Measurements from ENCODE around the gene TSPYL2.

TSPYL2 gene

DNA sequence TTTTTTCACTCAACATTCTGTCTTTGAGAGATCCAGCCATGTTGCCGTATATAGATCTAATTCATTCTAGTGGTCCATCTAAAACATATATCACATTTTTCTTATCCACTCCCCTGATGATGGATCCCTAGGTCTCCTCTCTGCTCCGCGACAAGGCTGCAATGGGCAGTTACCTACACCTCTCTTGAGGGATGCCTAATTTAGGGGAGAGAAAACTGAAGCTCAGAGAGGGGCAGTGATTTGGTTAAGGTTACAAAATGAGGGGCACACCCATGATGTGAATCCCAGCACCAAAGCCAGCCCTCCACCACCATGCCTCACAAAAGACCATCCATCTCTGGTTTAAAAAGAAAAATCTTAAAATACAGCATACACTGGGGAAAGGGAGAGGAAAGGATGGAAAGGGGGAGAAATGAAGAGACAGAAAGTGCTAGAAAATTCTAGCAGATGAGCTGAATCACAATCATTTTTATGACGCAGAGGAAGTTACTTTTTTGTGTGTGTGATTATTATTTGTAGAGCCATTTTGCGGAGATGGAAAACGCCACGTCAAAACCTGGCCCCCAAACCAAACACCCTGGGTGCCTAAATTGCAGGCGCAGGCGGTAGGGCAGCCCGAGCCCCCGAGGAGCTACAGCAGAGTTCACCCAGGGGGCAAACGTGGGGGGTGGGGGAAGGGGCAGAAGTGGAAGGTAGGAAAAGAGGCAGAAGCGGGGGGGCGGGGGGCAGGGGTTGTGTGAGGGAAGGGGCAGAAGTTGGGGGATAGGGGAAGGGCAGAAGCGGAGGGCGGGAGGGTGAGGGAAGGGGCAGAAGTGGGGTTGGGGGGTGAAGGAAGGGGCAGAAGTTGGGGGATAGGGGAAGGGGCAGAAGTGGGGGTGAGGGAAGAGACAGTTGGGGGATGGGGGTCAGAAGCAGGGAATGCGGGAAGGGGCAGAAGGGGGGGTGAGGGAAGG, 1.3 kb upstream of the TSPYL2 start:
- DNase-seq = no peak

DNA sequence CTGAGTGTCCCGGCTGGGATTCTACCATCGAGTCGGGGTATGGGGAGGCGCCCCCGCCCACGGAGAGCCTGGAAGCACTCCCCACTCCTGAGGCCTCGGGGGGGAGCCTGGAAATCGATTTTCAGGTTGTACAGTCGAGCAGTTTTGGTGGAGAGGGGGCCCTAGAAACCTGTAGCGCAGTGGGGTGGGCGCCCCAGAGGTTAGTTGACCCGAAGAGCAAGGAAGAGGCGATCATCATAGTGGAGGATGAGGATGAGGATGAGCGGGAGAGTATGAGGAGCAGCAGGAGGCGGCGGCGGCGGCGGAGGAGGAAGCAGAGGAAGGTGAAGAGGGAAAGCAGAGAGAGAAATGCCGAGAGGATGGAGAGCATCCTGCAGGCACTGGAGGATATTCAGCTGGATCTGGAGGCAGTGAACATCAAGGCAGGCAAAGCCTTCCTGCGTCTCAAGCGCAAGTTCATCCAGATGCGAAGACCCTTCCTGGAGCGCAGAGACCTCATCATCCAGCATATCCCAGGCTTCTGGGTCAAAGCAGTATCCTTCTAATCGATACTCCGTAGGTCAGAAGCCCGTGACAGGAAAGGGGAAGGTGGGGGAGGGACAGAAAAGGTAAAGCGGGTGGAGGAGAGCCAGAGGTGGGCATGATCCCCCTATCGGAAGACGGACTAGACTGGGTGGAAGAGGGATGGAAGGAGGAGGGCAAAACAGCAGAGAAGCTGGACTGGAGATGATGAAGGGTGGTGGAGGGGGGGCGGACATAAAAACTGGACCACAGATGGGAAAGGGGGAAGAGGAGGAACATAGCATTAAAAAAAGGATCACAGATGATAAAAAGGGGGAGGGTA, 828 bp downstream of the TSPYL2 start:
- no peak for DNase-seq

DNA sequence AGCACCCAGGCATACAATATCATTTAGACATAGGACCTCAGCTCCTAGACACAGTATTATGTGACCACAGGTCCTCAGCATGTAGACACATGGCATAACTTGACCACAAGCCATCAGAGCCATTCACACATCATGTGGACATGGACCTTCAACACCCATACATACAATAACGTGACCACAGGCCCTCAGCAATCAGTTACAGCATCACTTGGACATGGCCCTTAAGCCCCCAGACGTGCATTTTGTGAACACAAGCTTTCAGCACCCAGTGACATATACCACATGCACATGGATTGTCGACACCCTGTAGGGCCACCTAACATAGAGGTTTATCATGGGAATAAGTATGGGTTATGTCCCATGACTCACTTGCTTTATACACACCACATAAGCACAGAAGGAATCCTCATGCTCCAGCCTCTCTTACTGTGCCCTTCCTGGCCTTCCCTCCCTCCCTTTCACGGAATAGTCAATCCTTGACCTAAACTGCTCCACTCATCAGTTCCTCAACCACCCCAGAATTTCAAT, 1.9 kb downstream of the TSPYL2 start:
- DNase-seq = no peak

DNA sequence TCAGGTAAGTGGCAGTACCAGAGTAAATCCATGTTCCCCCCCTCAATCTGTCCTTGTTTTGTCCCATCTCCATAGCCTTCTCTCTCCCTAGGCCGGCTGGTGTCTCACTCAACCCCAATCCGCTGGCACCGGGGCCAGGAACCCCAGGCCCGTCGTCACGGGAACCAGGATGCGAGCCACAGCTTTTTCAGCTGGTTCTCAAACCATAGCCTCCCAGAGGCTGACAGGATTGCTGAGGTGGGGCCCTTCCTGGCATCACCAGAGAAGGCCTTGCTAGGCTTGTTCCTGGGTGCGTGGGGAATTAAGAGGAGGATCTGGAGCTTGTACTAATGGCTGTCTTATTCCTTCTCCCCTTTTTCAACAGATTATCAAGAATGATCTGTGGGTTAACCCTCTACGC, 2.7 kb downstream of the TSPYL2 start:
- DNase-seq = no peak

DNA sequence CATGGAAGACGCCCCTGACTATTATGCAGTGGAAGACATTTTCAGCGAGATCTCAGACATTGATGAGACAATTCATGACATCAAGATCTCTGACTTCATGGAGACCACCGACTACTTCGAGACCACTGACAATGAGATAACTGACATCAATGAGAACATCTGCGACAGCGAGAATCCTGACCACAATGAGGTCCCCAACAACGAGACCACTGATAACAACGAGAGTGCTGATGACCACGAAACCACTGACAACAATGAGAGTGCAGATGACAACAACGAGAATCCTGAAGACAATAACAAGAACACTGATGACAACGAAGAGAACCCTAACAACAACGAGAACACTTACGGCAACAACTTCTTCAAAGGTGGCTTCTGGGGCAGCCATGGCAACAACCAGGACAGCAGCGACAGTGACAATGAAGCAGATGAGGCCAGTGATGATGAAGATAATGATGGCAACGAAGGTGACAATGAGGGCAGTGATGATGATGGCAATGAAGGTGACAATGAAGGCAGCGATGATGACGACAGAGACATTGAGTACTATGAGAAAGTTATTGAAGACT, 3.6 kb downstream of the TSPYL2 start:
- peak; percentile 7 for DNase-seq

DNA sequence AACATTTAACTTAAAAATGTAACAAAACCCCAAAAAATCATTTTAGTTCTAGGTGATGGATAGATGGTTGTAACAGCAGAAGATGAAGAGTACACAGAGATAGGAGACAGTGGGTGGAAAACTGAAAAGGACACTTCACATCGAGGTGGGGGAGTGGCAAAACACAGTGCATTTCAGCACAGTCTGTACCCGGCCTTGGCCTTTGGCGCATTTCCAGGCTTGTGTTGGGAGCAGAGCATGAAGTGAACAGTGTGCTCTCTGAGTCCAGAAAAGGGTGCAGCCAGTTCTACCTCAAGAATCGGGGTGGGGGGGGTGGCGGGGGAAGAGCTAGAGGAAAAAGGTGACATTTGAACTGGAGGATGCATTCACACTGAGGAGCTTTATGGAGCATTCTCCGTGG, 4.3 kb downstream of the TSPYL2 start:
- DNase-seq = peak; percentile 26

DNA sequence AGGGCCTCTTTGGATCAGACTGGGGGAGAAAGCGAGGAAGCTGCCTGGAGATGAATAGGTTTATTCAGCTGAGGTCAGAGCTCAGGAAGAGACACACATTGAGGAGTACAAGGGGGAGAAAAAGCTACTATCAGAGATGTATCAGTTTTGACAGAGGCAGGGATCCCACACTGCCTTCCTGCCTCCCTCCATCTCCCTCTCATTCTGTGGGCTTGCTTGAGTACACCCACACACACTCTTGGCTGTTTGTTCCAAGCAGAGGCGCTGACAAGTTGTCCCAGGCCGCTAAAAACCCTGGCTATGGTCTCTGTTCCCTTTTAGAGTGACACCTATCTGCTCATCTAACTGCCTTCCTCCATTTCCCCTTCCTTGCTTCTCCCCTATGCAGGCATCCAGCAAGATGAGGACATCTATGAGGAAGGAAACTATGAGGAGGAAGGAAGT, 5.2 kb downstream of the TSPYL2 start:
- DNase-seq = no peak

DNA sequence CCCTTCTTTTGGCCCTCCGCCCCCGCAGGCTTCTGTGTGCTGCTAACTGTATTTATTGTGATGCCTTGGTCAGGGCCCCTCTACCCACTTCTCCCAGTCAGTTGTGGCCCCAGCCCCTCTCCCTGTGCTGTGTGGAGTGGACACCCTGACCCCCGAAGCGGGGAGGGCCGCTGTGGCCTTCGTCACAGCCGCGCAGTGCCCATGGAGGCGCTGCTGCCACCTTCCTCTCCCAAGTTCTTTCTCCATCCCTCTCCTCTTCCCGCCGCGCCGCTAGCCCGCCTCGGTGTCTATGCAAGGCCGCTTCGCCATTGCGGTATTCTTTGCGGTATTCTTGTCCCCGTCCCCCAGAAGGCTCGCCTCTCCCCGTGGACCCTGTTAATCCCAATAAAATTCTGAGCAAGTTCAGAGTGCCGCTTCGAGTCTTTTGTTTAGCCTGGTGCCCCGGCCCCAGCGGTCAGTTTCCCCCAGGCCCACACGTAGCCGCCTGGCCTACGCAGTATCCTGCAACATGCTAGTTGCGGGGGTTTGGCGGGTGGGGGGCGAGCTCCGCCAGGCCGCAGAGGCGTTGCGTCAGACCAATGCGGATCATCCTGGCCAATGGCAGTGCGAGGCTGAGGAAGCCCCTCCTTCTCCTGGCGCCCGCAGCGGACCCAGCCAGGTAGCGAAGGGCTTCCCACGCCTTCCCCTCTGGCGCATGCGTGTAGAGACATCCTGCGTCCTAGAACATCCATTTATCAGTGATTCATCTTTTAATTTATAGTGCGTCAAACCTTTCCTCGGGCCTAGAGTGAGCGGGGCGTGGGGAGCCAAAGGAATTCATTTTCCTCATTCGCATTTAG, 6.2 kb downstream of the TSPYL2 start:
- peak; percentile 55 for DNase-seq

DNA sequence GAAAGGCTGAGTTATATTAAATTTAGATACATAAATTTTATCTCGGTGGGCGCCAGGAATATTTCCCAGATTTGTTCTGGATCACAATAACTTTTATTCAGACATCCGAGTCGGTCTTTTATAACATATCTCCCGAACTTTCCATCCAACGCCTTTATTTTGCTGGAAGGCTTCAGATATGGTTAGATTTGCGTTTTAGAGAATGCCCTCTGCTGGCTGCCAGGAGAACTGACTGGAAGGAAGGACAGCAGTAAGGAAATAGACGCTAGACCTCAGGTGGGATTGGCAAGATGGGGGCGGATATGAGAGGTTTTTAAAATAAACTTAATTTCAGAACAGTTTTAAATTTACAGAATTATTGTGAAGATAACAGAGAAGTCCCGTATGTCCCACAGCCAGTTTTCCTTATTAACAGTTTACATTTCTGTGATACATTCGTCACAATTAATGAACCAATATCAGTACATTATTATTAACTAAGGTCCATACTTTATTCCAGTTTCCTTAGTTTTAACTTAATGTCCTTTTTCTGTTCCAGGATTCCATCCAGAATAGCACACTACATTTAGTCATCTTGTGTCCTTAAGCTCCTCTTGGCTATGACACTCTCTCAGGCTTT, 7.2 kb downstream of the TSPYL2 start:
- peak; percentile 64 for DNase-seq

DNA sequence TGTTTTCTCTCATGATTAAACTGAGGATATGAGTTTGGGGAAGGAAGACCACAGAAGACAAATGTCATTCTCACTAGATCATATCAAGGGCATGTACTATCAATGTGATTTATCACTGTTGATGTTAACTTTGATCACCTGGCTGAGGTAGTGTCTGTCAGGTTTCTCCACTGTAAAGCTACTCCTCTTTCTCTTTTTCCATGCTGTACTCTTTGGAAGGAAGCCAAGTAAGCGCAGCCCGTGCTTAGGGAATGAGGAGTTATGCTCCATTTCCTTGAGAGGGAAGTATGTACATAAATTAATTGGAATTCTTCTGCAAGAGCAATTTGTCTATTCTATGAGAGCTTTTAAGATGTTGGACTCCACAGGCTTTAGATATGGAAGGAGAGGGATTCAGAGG, 7.8 kb downstream of the TSPYL2 start:
- DNase-seq = no peak

DNA sequence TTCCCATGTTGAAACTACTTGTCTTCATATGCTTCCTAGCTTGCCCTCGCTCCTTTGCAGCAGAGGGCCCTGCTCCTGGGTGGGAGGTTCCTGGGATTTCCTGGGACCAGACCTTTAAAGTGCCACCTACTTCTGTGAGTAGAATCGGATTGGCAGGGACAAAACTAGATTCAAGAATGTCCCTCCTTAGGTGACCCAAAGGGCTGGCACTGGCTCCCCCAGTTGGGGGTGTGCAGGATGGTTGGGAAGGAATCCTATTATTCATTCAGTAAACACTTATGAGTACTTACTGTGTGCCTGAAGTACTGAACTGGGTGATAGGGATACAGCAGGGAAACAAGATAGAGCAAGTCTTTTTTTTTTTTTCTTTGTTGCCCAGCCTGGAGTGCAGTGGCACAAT, 9.2 kb downstream of the TSPYL2 start:
- no peak for DNase-seq

DNA sequence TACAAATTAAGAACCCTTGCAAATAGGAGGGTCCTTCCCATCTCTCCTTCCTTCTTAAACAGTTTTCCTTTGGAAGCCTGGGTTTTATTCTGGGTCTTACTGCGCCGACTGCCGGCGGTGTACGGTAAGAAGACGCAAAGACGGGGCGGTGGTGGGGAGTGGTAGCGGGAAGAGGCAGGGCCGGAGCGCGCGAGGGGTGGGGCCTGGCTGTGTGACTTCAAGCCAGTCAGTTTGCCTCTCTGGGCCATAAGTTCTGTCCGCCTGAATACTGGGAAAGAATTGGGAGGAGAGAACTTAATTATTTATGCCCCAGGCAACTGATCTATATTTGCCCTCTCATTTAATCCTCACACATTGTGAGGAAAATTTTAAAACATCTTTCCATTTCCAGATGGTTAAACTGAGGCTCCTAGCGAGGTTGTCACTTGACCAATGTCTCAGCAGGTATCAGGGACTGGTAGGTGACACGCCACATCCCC, 11.0 kb downstream of the TSPYL2 start:
- peak; percentile 80 for DNase-seq

DNA sequence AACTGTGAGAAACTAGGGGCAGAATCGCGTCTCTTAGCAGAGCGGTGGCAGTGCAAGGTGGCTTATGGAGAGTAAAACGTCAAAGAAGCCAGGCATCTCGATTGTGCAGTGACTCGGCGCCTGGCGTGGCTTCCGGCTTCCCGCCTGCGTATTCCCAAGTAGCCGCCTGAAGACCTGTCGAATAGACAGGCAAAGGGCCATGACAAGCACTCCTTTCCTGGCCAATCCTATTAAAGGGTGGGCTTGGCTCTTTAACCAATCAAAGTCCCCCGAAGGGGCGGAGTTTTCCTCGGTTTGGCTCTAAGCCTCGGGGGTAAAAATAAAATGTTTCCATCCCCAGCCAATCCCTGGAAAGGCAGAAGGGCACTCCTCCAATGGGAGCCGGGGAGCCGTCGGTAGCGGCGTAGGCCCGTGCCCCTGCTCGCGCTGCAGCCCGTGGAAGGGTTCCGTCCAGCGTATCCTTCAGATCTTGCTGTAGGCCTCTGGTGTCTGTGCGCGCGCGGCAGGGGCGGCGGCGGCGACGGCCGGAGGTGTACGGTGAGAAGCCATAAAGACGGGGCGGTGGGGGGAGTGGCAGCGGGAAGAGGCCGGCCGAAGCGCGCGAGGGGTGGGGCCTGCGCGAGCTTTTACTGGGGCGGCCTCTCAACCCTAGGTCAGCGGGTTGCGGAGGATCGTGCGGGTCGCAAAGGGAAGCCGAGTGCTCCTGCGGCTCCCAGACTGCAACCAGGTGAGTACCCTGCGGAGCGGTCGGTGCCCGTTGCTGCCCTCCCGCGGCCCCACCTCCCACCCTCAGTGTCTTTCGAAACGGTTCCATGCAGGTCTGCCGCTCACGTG, 11.8 kb downstream of the TSPYL2 start, which contains the start of gene KANTR:
Gene KANTR, plus strand, starts transcription at position 395 of the 834 bp plus-strand sequence. CDS start 30,131 bp downstream, outside the sequence.
- peak; percentile 96 for DNase-seq

DNA sequence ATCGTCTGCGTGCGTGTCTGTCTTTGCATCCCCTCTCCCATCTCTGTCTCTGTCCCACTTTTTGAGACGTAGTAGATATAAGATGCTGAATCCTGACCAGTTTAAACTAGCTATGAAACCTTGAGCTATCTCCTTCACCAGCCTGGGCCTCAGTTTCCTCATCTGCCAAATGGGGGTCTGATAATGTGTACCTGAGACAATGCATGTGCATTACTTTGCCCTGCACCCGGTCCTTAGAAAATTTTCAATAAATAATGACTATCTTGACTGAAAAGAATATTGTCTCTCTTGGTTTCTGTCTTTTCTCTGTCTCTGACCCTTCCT, 12.4 kb downstream of the TSPYL2 start:
- DNase-seq = no peak

DNA sequence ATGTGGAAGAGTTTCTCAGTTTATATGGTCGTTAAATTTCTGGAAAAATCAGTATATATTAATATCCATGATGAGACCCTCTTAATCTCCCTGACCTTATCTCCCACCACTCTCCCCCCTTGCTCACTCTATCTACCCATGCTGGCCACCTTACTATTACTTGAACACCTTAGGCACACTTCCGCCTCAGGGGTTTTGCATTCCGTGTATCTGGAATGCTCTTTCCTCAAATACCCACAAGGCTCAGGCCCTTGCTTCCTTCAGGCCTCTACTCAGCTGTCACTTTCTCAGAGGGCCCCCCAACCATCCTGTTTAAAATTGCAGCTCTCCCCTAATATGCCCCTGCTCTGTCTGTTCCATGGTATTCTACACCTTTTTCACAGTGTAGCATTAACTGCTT, 13.6 kb downstream of the TSPYL2 start:
- no peak for DNase-seq

DNA sequence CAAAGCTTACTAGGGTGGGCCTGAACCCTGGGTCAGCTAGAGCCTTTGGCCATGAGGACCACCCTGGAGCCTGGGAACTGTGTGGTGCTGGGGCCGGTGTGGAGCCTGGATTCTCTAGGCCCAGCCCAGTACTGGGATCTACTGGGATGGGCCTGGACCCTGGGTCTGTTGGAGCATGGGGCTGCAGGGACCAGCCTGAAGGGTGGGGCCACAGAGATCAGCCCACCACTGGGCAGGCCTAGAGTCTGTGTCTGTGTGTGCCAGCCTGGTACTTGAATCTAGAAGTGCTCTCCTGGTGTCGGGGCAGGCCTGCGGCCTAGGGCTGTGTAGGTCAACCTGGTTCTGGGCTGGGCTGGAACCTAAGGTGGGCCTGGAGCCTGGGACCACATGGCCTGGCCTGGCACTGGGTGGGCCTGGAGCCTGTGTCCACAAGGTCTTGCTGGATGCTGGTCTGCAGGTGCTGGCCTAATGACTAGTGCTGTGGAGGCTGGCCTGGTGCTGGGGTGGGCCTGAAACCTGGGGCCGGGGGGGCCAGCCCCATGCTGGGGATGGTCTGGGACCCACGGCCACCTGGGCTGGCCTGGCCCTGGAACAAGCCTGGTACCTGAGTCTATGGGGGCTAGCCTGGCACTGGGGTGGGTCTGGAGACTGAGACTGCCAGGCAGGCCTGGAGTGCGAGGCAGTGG, 32.8 kb downstream of the TSPYL2 start:
- DNase-seq = no peak

DNA sequence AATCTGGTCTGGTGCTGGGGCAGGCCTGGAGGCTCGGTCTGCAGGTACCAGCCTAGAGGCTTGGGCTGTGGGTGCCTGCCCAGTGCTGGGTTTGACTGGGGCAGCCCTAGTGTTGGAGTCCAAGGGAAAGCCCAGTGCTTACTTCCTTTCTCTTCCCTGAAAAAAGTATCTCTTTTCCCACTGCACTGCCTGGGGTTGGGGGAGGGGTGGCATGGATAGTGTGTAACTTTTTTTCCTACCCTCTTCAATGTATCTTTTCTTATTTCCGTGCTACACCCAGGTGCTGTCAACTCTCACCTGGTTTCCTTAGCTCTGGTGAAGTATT, 33.3 kb downstream of the TSPYL2 start:
- DNase-seq = no peak

DNA sequence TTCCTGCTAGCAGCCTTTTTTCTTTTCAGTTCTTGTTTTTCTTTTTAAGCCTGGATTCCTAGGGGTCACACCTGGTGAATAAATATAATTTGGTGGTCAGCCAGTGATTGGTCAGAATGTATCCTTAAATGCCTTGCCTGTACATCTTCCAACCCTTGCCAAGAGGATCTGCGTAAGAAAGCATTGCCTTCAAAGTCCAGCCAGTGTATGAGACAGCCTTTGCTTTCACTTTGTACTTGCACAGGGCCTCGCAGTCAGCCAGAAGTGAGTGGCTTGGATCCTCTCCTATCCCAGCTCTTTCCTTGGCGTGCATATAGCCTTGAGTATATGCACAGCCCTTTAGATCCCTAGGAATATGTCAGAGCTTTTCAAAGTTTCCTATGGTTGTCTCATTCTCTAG, 33.9 kb downstream of the TSPYL2 start:
- DNase-seq = no peak

DNA sequence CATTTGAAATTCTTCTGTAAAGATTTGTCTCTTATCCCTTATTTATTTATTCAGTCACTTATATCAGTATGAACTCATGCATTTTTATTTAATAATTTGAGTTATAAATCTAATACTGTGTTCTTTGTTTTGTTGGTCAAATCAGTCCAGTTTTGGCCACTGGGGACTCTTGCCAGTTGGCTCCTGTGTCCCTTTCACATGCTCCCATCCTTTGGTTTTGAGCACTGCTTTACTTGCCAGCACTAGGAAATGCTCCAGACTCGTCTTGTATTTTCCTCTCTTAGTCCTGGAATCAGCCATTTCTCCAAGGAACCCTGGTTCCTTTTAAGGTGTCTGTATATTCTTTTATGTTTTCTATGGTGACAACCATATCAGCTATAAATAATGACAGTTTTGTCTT, 39.8 kb downstream of the TSPYL2 start:
- no peak for DNase-seq

DNA sequence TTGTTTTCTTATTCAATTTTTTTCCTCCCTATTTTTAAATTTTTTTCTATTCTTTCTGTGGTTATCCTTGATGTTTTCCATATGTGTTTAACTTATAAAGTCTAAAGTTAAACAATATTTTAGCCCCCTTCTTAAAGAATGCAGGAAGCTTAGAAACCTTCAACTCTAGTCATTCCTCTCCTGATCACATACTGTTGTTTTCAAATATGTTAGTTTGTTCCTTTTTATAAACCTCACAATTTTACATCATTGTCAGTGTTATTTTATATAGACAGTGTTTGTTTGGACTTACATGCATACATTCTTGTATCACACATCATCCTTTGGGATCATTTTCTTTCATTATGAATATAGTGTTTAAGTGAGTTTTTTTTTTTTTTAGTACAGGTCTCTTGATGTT, 43.3 kb downstream of the TSPYL2 start:
- no peak for DNase-seq
